ENCODE measurements around the gene SESN3.
A peak's percentile ranks its signal among the peaks of the same experiment; 100 is the strongest.

Gene SESN3

GRCh38 chr11:95128602-95129001 is 102.4 kb downstream of the SESN3 start:
- DNase-seq (ENCODE audit: low spot score) = no peak

- no peak for DNase-seq (ENCODE audit: low spot score)
These were observed 107.4 kb downstream of the SESN3 start for GRCh38 chr11:95123556-95123955.

- peak; percentile 35 for DNase-seq (ENCODE audit: low spot score)
These were observed 109.3 kb downstream of the SESN3 start for GRCh38 chr11:95121698-95122097.

- no peak for DNase-seq (ENCODE audit: low spot score)
These were observed 111.5 kb downstream of the SESN3 start for GRCh38 chr11:95119361-95120060.

- DNase-seq (ENCODE audit: low spot score) = no peak
These were observed 115.4 kb downstream of the SESN3 start for GRCh38 chr11:95115597-95115996.
